ENCODE results near the gene NEUROG1. TPM values are rescaled to one million over a fixed set of nuclear protein-coding genes. Genes with fewer than 3 reads are reported as not detected.
A peak's percentile ranks its signal among the peaks of the same experiment; 100 is the strongest.

NEUROG1 gene
- polyA plus RNA-seq, 1 experiment, result not detected

DNA sequence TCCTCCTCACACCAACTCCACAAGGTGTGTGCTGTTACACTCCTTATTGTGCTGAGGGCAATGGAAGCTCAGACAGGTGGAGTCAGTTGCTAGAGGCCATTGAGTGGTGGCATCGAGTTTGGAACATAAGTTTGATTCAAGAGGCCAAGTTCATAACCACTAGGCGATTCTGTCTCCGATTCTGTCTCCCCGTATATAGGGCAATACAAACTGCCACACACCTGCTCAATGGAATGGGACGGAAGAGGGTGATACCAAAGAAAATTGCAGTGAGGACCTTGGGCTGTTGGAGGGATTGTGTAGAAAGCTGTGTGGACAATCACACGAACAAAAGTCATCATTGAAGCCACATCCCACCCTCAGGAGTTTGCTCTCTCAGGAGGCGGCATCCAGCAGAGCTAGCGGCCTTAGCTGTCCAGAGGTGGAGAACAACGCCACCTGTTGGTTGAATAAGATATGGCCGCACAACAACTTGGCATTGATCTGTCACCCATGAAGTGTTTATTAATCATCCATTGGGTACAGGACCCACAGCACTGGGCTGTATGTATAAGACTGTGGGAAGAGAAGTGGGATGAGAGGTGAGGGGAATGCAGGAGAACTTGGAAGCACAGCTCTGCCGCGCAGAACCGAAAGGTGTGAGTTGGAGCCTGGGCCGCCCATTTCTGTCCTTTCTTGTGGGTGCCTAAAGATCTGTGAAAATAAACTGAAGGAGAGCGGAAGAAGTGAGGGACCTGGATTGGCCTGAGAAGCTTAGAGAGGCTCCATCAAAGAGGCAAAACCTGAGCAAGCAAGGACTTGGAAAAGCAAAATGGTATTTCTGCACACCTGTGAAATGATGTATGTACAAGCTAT lies 16.1 kb upstream of the NEUROG1 start:
- TF ChIP-seq, protein P1, sequence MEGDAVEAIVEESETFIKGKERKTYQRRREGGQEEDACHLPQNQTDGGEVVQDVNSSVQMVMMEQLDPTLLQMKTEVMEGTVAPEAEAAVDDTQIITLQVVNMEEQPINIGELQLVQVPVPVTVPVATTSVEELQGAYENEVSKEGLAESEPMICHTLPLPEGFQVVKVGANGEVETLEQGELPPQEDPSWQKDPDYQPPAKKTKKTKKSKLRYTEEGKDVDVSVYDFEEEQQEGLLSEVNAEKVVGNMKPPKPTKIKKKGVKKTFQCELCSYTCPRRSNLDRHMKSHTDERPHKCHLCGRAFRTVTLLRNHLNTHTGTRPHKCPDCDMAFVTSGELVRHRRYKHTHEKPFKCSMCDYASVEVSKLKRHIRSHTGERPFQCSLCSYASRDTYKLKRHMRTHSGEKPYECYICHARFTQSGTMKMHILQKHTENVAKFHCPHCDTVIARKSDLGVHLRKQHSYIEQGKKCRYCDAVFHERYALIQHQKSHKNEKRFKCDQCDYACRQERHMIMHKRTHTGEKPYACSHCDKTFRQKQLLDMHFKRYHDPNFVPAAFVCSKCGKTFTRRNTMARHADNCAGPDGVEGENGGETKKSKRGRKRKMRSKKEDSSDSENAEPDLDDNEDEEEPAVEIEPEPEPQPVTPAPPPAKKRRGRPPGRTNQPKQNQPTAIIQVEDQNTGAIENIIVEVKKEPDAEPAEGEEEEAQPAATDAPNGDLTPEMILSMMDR (IDR thresholded peaks at IDR 0.05; ENCODE audit: insufficient read depth, low read depth, low read length), result peak; percentile 82
- H3K4me3 ChIP-seq (ENCODE audit: low read depth, low read length), result no peak overlapping the region
- no peaks in the 10 kb centered on the region for H3K36me3 ChIP-seq (ENCODE audit: control insufficient read depth, insufficient read depth, low read length)
- H3K27me3 ChIP-seq (ENCODE audit: control insufficient read depth, insufficient read depth, low read length), result peaks cover 20% of the 10 kb centered on the region
- POLR2A ChIA-PET, result interaction anchor here (0.6 to 1.2 kb wide), 2 partner anchors 46 to 85 kb away, joined by 3 to 4 read pairs; no protein-coding TSS in a partner anchor
- no peak for DNase-seq (ENCODE audit: low read depth)
- CTCF ChIA-PET, result interaction anchor here (0.6 to 38.0 kb wide), 30 partner anchors 10 to 280 kb away, joined by 3 to 1147 read pairs (median 4); partner anchors contain the start of genes SLC25A48 and TIFAB

DNA sequence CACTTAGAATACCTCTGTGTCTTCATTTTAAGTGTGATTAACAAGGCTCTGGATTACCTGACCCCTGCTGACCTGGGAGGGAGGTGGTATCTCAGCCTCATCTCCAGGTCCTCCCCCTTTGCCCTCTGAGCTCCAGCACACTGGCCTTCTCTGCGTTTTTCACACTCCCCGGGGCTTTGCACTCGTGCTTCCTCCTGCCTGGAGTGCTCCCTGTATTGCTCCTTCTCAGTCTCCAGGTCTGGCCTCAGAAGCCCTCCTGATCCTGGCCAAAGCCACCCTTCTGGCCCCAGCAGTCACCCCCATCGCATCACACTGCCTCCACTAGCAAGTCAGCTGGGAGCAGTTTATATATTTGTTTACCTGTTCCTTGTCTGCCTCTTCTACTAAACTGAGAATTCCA lies 13.6 kb upstream of the NEUROG1 start:
- ChIA-PET CTCF (interaction anchor here (1.0 to 38.0 kb wide), 4 partner anchors 16 to 283 kb away, joined by 4 to 1147 read pairs (median 156); partner anchors contain the start of genes SLC25A48 and TIFAB), POLR2A (no interaction called here)
- Histone ChIP-seq H3K27me3 (ENCODE audit: control insufficient read depth, insufficient read depth, low read length) (peaks cover 36% of the 10 kb centered on the region), H3K4me3 (ENCODE audit: low read depth, low read length) (no peak overlapping the region), H3K36me3 (ENCODE audit: control insufficient read depth, insufficient read depth, low read length) (no peaks in the 10 kb centered on the region)
- TF ChIP-seq, protein P1 (IDR thresholded peaks at IDR 0.05; ENCODE audit: insufficient read depth, low read depth, low read length), result no peak
- DNase-seq (ENCODE audit: low read depth), result no peak

DNA sequence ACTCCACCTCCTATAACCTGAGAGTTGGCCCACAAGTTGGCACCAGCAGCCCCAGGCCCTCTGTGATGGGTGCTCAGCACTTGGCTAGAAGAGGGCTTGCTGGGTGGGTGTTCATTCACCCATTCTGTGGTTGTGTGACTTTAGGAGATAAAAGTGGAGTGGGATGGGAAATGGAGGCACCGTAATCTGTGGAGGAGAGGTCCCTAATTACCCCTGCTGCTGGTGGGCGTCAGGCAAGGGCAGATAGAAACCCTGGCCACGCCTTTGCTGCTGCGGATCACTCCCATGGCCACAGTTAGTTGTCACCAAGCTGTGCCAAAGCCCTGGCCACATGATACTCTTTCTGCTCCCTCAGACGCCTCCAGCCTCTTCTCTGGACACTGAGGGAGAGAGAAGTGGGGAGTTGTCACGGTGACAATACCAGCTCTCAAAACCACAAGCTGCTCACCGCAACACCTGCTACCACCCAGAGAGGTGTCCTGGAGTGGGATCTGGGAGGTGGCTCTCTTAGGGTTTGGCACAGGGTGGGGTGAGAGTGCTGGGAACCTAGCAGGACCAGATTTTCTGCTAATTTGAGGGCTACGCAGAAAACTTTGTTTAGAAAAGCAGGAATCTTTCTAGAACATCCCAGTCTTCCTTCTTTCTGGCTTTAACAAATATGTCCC lies 12.0 kb upstream of the NEUROG1 start:
- Histone ChIP-seq H3K36me3 (ENCODE audit: control insufficient read depth, insufficient read depth, low read length) (no peaks in the 10 kb centered on the region), H3K27me3 (ENCODE audit: control insufficient read depth, insufficient read depth, low read length) (peaks cover 44% of the 10 kb centered on the region), H3K4me3 (ENCODE audit: low read depth, low read length) (no peak overlapping the region)
- DNase-seq (ENCODE audit: low read depth), result no peak
- CTCF ChIA-PET, result interaction anchor here (10.3 to 38.0 kb wide), 2 partner anchors 18 to 83 kb away, joined by 203 to 1147 read pairs; partner anchors contain the start of gene TIFAB
- TF ChIP-seq, protein P1 (IDR thresholded peaks at IDR 0.05; ENCODE audit: insufficient read depth, low read depth, low read length), result no peak
- POLR2A ChIA-PET, result no interaction called here

DNA sequence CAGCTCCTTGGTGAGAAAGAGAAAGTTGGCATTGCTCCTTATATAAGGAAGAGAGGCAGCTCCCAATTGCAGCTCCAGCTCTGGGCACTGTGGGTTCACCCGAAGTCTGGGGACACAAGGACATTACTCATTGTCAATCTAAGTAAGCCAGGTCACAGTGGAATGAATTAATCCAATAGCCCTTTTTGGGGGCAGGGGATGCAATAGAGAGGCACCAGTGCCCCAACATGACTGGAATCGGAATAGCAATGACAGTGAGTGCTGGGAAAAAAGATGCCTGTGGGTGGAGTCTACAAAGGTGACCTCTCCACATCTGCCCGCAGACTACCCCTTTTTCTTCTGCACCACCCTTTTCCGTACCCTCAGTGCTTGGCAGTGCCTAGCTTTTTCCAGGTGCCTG lies 11.1 kb upstream of the NEUROG1 start:
- Histone ChIP-seq H3K36me3 (ENCODE audit: control insufficient read depth, insufficient read depth, low read length) (no peaks in the 10 kb centered on the region), H3K4me3 (ENCODE audit: low read depth, low read length) (no peak overlapping the region), H3K27me3 (ENCODE audit: control insufficient read depth, insufficient read depth, low read length) (peaks cover 49% of the 10 kb centered on the region)
- POLR2A ChIA-PET, result no interaction called here
- CTCF ChIA-PET, result interaction anchor here (10.3 to 38.0 kb wide), 2 partner anchors 19 to 82 kb away, joined by 203 to 1147 read pairs; partner anchors contain the start of gene TIFAB
- DNase-seq (ENCODE audit: low read depth), result no peak
- TF ChIP-seq, protein P1 (IDR thresholded peaks at IDR 0.05; ENCODE audit: insufficient read depth, low read depth, low read length), result no peak

DNA sequence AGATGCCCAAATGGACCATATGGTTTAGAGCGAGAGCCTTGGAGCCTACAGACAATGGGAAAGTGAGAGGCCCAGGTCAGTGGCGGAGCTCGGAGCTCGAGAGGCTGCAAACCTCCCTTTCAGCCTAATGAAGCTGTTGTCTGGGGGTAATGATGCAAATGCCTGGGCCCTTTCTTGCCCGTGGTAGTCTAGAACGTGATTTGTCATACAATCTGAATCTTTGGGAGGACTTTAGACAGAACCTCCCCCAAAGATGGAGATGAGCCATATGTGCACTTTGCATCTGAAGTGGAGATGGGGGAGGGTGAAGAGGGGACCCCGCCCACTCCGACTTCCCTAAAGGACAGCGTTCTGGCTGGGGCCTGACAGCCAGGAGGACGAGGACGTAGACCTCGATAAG lies 10.3 kb upstream of the NEUROG1 start:
- Histone ChIP-seq H3K27me3 (ENCODE audit: control insufficient read depth, insufficient read depth, low read length) (peaks cover 52% of the 10 kb centered on the region), H3K4me3 (ENCODE audit: low read depth, low read length) (no peak overlapping the region), H3K36me3 (ENCODE audit: control insufficient read depth, insufficient read depth, low read length) (no peaks in the 10 kb centered on the region)
- ChIA-PET POLR2A (no interaction called here), CTCF (interaction anchor here (38.0 kb wide), 1 partner anchor 81 kb away, joined by 1147 read pairs; the partner anchor contains the start of gene TIFAB)
- DNase-seq (ENCODE audit: low read depth), result no peak
- TF ChIP-seq, protein P1 (IDR thresholded peaks at IDR 0.05; ENCODE audit: insufficient read depth, low read depth, low read length), result no peak

Measured in BJ (cell line).